IMR-90 (cell line): ENCODE data around the gene LRRIQ4. TPM values are rescaled to one million over a fixed set of nuclear protein-coding genes. Genes with fewer than 3 reads are reported as not detected.

Experiments used
- ATAC-seq: fragments of 200-7000 bp; cut with Tn5 transposase; 2 replicates; pipeline ENCODE4 v1.9.1; 2020; ENCODE audit warnings: low read depth, mild to moderate bottlenecking, moderate library complexity
- BruUV-seq: library from RNA; stranded (reverse); fragments of 400-500 nt; replicated peaks from 2 replicates; lab custom pipeline; 2021; lab: Mats Ljungman, UMichigan
- CTCF ChIA-PET: fragments of 300-600 bp; formaldehyde crosslinking; extraction: SDS; loops from one replicate; lab custom pipeline; 2021; ENCODE audit warnings: antibody characterized with exemption; lab: Yijun Ruan, JAX
- POLR2A ChIA-PET: fragments of 300-600 bp; sonication (Branson Sonifier 250); formaldehyde crosslinking; loops from one replicate; lab custom pipeline; 2022; ENCODE audit warnings: antibody characterized with exemption; ENCODE audit not compliant: unreplicated experiment; lab: Charles Lee
- DNase-seq: peaks from one replicate; pipeline ENCODE4 v3.0.0; 2013
- H2AFZ ChIP-seq: replicated peaks from 2 replicates; pipeline ENCODE3; 2013; ENCODE audit warnings: low read length, mild to moderate bottlenecking; ENCODE audit not compliant: poor library complexity
- H2AK5ac ChIP-seq: 2 replicates; pipeline ENCODE4 v1.6.1; 2013; ENCODE audit warnings: low read depth, low read length, inconsistent platforms
- H2AK9ac ChIP-seq: replicated peaks from 2 replicates; pipeline ENCODE3; 2013; ENCODE audit warnings: mild to moderate bottlenecking, low read depth, low read length, moderate library complexity; ENCODE audit not compliant: poor library complexity
- H2BK120ac ChIP-seq: 2 replicates; pipeline ENCODE4 v1.6.1; 2013; ENCODE audit warnings: low read depth, low read length, inconsistent platforms
- H2BK15ac ChIP-seq: 3 replicates; pipeline ENCODE4 v1.6.1; 2013; ENCODE audit warnings: low read depth, low read length, inconsistent platforms
- H2BK20ac ChIP-seq: 2 replicates; pipeline ENCODE4 v1.6.1; 2013; ENCODE audit warnings: low read depth, mild to moderate bottlenecking, inconsistent platforms, low read length, moderate library complexity
- H2BK5ac ChIP-seq: 2 replicates; pipeline ENCODE4 v1.6.1; 2013; ENCODE audit warnings: mild to moderate bottlenecking, low read depth, low read length, inconsistent platforms; ENCODE audit not compliant: poor library complexity, severe bottlenecking
- H3K14ac ChIP-seq: replicated peaks from 2 replicates; pipeline ENCODE4 v1.6.1; 2013; ENCODE audit warnings: low read depth, low read length, inconsistent platforms
- H3K18ac ChIP-seq: 2 replicates; pipeline ENCODE4 v1.6.1; 2013; ENCODE audit warnings: low read depth, low read length, control low read depth
- H3K23ac ChIP-seq: 2 replicates; pipeline ENCODE4 v1.6.1; 2013; ENCODE audit warnings: low read depth, low read length, inconsistent platforms
- H3K27ac ChIP-seq: 2 replicates; pipeline ENCODE4 v1.5.1; 2013; ENCODE audit warnings: mild to moderate bottlenecking, control low read depth, low read length; ENCODE audit not compliant: insufficient read depth
- H3K27me3 ChIP-seq: 2 replicates; pipeline ENCODE4 v1.6.1; 2013; ENCODE audit warnings: low read length; ENCODE audit not compliant: control insufficient read depth, insufficient read depth
- H3K36me3 ChIP-seq: 2 replicates; pipeline ENCODE4 v1.6.1; 2013; ENCODE audit warnings: low read length, mixed read lengths; ENCODE audit not compliant: control insufficient read depth, insufficient read depth
- H3K4ac ChIP-seq: 2 replicates; pipeline ENCODE4 v1.6.1; 2013; ENCODE audit warnings: low read depth, low read length, inconsistent platforms
- H3K4me1 ChIP-seq: 2 replicates; pipeline ENCODE4 v1.6.1; 2013; ENCODE audit warnings: low read length, mixed read lengths; ENCODE audit not compliant: control insufficient read depth, insufficient read depth
- H3K4me2 ChIP-seq: 2 replicates; pipeline ENCODE4 v1.6.1; 2013; ENCODE audit warnings: low read depth, mild to moderate bottlenecking, control low read depth, low read length, moderate library complexity
- H3K4me3 ChIP-seq: 2 replicates; pipeline ENCODE4 v1.5.1; 2013; ENCODE audit warnings: low read depth, mild to moderate bottlenecking, control low read depth, low read length, moderate library complexity; ENCODE audit not compliant: insufficient read depth
- H3K56ac ChIP-seq: 2 replicates; pipeline ENCODE4 v1.6.1; 2013; ENCODE audit warnings: low read length, inconsistent platforms; ENCODE audit not compliant: insufficient read depth; ENCODE audit errors: extremely low read depth
- H3K79me1 ChIP-seq, 2 experiments: 2 replicates each; pipeline ENCODE4 v1.6.1; 2013; ENCODE audit warnings: low read length in 2 of 2, inconsistent platforms in 1 of 2, low read depth in 1 of 2
- H3K9ac ChIP-seq: 2 replicates; pipeline ENCODE4 v1.6.1; 2013; ENCODE audit warnings: low read depth, low read length, control low read depth
- H3K9me1 ChIP-seq: 2 replicates; pipeline ENCODE4 v1.6.1; 2013; ENCODE audit warnings: low read length, inconsistent platforms; ENCODE audit not compliant: insufficient read depth
- H3K9me3 ChIP-seq: 2 replicates; pipeline ENCODE4 v1.6.1; 2013; ENCODE audit warnings: low read length; ENCODE audit not compliant: control insufficient read depth, insufficient read depth
- H4K20me1 ChIP-seq: 2 replicates; pipeline ENCODE4 v1.6.1; 2013; ENCODE audit warnings: low read length, inconsistent platforms; ENCODE audit not compliant: insufficient read depth
- H4K5ac ChIP-seq: 2 replicates; pipeline ENCODE4 v1.6.1; 2013; ENCODE audit warnings: mild to moderate bottlenecking, low read depth, low read length, control low read depth
- H4K8ac ChIP-seq, 2 experiments: 2 replicates each; pipeline ENCODE4 v1.6.1; 2013; ENCODE audit warnings: low read depth in 2 of 2, low read length in 2 of 2, control low read depth in 1 of 2, inconsistent platforms in 1 of 2
- H4K91ac ChIP-seq: 2 replicates; pipeline ENCODE4 v1.6.1; 2013; ENCODE audit warnings: low read depth, low read length, inconsistent platforms; ENCODE audit not compliant: insufficient read depth
- BHLHE40 ChIP-seq: fragments of 150-350 bp; IDR thresholded peaks from 2 replicates; pipeline ENCODE4 v1.6.1; 2016; ENCODE audit warnings: mild to moderate bottlenecking, low read depth, low read length
- CEBPB ChIP-seq: IDR thresholded peaks from 2 replicates; pipeline ENCODE4 v1.6.1; 2012; ENCODE audit warnings: low read depth, low read length, improper control_type of control experiment
- CHD1 ChIP-seq: IDR thresholded peaks from 2 replicates; pipeline ENCODE4 v1.6.1; 2012; ENCODE audit warnings: low read depth, low read length, improper control_type of control experiment
- FOS ChIP-seq: fragments of 150-350 bp; IDR thresholded peaks from 2 replicates; pipeline ENCODE4 v1.6.1; 2016; ENCODE audit warnings: low read depth, low read length
- MAFK ChIP-seq: IDR thresholded peaks from 2 replicates; pipeline ENCODE4 v1.6.1; 2012; ENCODE audit warnings: low read depth, low read length, improper control_type of control experiment
- MAZ ChIP-seq: IDR thresholded peaks from 2 replicates; pipeline ENCODE4 v1.6.1; 2012; ENCODE audit warnings: low read depth, mild to moderate bottlenecking, low read length, improper control_type of control experiment, moderate library complexity, borderline replicate concordance
- MXI1 ChIP-seq: IDR thresholded peaks from 2 replicates; pipeline ENCODE4 v1.6.1; 2012; ENCODE audit warnings: low read depth, mild to moderate bottlenecking, low read length, moderate library complexity, borderline replicate concordance
- NFE2L2 ChIP-seq: fragments of 150-350 bp; IDR thresholded peaks from 2 replicates; pipeline ENCODE4 v1.6.1; 2016; ENCODE audit warnings: low read depth, mild to moderate bottlenecking, low read length
- POLR2A ChIP-seq: IDR thresholded peaks from 2 replicates; pipeline ENCODE4 v1.6.1; 2012; ENCODE audit warnings: mild to moderate bottlenecking, low read depth, low read length
- RAD21 ChIP-seq: IDR thresholded peaks from 2 replicates; pipeline ENCODE4 v1.6.1; 2012; ENCODE audit warnings: low read length, improper control_type of control experiment
- RCOR1 ChIP-seq: IDR thresholded peaks from 2 replicates; pipeline ENCODE4 v1.6.1; 2012; ENCODE audit warnings: mild to moderate bottlenecking, low read length, improper control_type of control experiment; ENCODE audit not compliant: insufficient replicate concordance
- RFX5 ChIP-seq: IDR thresholded peaks from 2 replicates; pipeline ENCODE4 v1.8.0; 2012; ENCODE audit warnings: low read depth, mild to moderate bottlenecking, low read length, moderate library complexity
- SMC3 ChIP-seq: fragments of 150-350 bp; IDR thresholded peaks from 2 replicates; pipeline ENCODE4 v1.6.1; 2016; ENCODE audit warnings: low read depth, mild to moderate bottlenecking, antibody characterized with exemption, low read length, moderate library complexity
- dilution Hi-C: fragments of 300-500 bp; cut with HindIII; formaldehyde crosslinking; loops from one replicate; pipeline ENCODE4 v1.14.3; 2018; ENCODE audit warnings: low sequenced_read_pairs; ENCODE audit not compliant: unreplicated experiment
- in situ Hi-C: fragments of 300-500 bp; cut with MboI; formaldehyde crosslinking; loops from 3 replicates; pipeline ENCODE4 v1.14.3; 2019; ENCODE audit warnings: low sequenced_read_pairs, inconsistent platforms, mixed read lengths
- intact Hi-C: fragments of 100-400 bp; cut with micrococcal nuclease; formaldehyde crosslinking; loops from 2 replicates; pipeline ENCODE4 v1.10.0; 2022
- polyA plus RNA-seq, 3 experiments: library from polyadenylated mRNA; depleted of rRNA; stranded (reverse); fragments of >200 nt; gene quantifications; 2 replicates each; pipeline ENCODE4 v1.2.3, GENCODE V29; 2012; ENCODE audit warnings: low replicate concordance in 1 of 3
- total RNA-seq: library from RNA; depleted of rRNA; stranded (reverse); fragments of >200 nt; gene quantifications from 2 replicates; pipeline ENCODE4 v1.2.3, GENCODE V29; 2012
- TF ChIP-seq, protein P1 (sequence below): conservative IDR thresholded peaks from 2 replicates; pipeline ENCODE4 v1.5.1; 2012; ENCODE audit warnings: mild to moderate bottlenecking, low read depth, low read length, improper control_type of control experiment
- TF ChIP-seq, protein P2 (sequence below): fragments of 150-350 bp; IDR thresholded peaks from 2 replicates; pipeline ENCODE4 v1.6.1; 2017; ENCODE audit warnings: mild to moderate bottlenecking, antibody characterized with exemption, low read length, low read depth
- TF ChIP-seq, protein P3 (sequence below): fragments of 150-350 bp; IDR thresholded peaks from 2 replicates; pipeline ENCODE4 v1.6.1; 2016; ENCODE audit warnings: low read depth, mild to moderate bottlenecking, low read length, moderate library complexity, borderline replicate concordance

The LRRIQ4 gene
- total and polyA plus RNA-seq, 2 of the 4 experiments (the other 2 are of a cell fraction), result not detected

DNA sequence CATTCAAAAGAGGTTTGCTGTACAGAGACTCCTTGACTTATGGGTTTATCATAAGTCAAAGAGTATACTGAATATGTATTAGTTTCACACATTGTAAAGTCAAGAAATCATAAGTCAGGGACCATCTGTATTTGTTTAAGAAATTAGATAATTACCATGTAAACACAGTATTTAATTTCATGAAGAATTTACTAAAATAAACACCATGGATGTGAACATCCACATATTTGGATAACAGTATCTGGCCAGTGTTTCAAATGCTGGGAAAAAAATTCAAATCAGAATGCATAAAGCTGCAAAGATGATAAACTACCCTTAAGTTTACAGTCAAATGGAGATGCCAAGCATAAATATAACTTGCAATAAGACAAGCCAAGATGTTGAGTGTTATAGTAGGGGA is 22.5 kb upstream of the LRRIQ4 start:
- no peaks in the 10 kb centered on the region for H4K20me1 ChIP-seq
- dilution Hi-C loops (no loop called here), in situ Hi-C loops (no loop called here), intact Hi-C loops (loop anchor here (5.0 kb wide), 1 partner anchor 202 kb away; no protein-coding TSS in a partner anchor)
- no peaks in the 10 kb centered on the region for H3K27me3 ChIP-seq
- no peak overlapping the region for H2BK20ac ChIP-seq
- H3K4ac ChIP-seq, result no peak overlapping the region
- DNase-seq (no peak), ATAC-seq (peak; percentile 59)
- 0 out of 2 replicates have a peak, but pooled peaks cover 4% of the 10 kb centered on the region for H3K9me1 ChIP-seq
- no peak overlapping the region for H2BK15ac ChIP-seq
- H3K56ac ChIP-seq, result no peak overlapping the region
- peaks cover 4% of the 10 kb centered on the region for H3K4me1 ChIP-seq
- BruUV-seq, result no TSS peak
- no peak overlapping the region for H2BK5ac ChIP-seq
- peaks cover 3 to 6% of the 10 kb centered on the region in 2 experiments; a peak in 1 of 4 replicates for H3K79me1 ChIP-seq
- H3K4me3 ChIP-seq, result no peak overlapping the region
- no peak overlapping the region for H2AK5ac ChIP-seq
- H4K5ac ChIP-seq, result no peak overlapping the region
- no peak overlapping the region for H3K23ac ChIP-seq
- H4K91ac ChIP-seq, result no peak overlapping the region
- ChIA-PET CTCF (no interaction called here), POLR2A (no interaction called here)
- H2AK9ac ChIP-seq, result no peak overlapping the region
- no peaks in the 10 kb centered on the region for H3K9me3 ChIP-seq
- H2AFZ ChIP-seq, result no peak overlapping the region
- H3K36me3 ChIP-seq, result peaks cover 11% of the 10 kb centered on the region
- no peak overlapping the region for H3K18ac ChIP-seq
- no peak overlapping the region for H3K27ac ChIP-seq
- TF ChIP-seq MAFK (no peak), FOS (no peak), RFX5 (no peak), MAZ (no peak), RAD21 (no peak), CHD1 (no peak), CEBPB (no peak), NFE2L2 (no peak), BHLHE40 (no peak), POLR2A (no peak), SMC3 (no peak), RCOR1 (no peak), MXI1 (no peak)
- TF ChIP-seq, protein P1, sequence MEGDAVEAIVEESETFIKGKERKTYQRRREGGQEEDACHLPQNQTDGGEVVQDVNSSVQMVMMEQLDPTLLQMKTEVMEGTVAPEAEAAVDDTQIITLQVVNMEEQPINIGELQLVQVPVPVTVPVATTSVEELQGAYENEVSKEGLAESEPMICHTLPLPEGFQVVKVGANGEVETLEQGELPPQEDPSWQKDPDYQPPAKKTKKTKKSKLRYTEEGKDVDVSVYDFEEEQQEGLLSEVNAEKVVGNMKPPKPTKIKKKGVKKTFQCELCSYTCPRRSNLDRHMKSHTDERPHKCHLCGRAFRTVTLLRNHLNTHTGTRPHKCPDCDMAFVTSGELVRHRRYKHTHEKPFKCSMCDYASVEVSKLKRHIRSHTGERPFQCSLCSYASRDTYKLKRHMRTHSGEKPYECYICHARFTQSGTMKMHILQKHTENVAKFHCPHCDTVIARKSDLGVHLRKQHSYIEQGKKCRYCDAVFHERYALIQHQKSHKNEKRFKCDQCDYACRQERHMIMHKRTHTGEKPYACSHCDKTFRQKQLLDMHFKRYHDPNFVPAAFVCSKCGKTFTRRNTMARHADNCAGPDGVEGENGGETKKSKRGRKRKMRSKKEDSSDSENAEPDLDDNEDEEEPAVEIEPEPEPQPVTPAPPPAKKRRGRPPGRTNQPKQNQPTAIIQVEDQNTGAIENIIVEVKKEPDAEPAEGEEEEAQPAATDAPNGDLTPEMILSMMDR, result no peak
- TF ChIP-seq, protein P2, sequence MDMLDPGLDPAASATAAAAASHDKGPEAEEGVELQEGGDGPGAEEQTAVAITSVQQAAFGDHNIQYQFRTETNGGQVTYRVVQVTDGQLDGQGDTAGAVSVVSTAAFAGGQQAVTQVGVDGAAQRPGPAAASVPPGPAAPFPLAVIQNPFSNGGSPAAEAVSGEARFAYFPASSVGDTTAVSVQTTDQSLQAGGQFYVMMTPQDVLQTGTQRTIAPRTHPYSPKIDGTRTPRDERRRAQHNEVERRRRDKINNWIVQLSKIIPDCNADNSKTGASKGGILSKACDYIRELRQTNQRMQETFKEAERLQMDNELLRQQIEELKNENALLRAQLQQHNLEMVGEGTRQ, result no peak
- TF ChIP-seq, protein P3, sequence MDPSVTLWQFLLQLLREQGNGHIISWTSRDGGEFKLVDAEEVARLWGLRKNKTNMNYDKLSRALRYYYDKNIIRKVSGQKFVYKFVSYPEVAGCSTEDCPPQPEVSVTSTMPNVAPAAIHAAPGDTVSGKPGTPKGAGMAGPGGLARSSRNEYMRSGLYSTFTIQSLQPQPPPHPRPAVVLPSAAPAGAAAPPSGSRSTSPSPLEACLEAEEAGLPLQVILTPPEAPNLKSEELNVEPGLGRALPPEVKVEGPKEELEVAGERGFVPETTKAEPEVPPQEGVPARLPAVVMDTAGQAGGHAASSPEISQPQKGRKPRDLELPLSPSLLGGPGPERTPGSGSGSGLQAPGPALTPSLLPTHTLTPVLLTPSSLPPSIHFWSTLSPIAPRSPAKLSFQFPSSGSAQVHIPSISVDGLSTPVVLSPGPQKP, result no peak
- H2BK120ac ChIP-seq, result no peak overlapping the region
- no peak overlapping the region for H3K4me2 ChIP-seq
- no peak overlapping the region for H3K14ac ChIP-seq
- no peak overlapping the region for H3K9ac ChIP-seq
- H4K8ac ChIP-seq, result no peak overlapping the region
